ENCODE measurements around the gene MAP7D2.

The MAP7D2 gene

DNA sequence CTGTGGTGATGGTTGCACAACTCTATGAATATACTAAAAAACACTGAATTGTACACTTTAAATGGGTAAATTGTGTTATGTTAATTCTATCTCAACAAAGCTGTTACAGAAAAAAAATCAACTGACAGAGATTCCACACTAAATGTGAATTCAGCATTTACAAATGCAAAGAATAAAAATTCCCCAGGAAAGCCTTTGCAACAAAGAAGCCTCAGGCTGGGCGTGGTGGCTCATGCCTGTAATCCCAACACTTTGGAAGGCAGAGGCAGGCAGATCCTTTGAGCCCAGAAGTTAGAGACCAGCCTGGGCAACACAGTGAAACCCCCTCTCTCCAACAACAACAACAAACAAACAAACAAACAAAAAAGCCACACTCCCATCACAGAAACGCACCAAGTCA lies 134.8 kb downstream of the MAP7D2 start:
- H3K4me3 ChIP-seq (ENCODE audit: low read length) = no peak overlapping the region
- DNase-seq (ENCODE audit: low read depth) = no peak
- TF ChIP-seq, protein P1, sequence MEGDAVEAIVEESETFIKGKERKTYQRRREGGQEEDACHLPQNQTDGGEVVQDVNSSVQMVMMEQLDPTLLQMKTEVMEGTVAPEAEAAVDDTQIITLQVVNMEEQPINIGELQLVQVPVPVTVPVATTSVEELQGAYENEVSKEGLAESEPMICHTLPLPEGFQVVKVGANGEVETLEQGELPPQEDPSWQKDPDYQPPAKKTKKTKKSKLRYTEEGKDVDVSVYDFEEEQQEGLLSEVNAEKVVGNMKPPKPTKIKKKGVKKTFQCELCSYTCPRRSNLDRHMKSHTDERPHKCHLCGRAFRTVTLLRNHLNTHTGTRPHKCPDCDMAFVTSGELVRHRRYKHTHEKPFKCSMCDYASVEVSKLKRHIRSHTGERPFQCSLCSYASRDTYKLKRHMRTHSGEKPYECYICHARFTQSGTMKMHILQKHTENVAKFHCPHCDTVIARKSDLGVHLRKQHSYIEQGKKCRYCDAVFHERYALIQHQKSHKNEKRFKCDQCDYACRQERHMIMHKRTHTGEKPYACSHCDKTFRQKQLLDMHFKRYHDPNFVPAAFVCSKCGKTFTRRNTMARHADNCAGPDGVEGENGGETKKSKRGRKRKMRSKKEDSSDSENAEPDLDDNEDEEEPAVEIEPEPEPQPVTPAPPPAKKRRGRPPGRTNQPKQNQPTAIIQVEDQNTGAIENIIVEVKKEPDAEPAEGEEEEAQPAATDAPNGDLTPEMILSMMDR (conservative IDR thresholded peaks at IDR 0.05; ENCODE audit: low read length) = no peak

DNA sequence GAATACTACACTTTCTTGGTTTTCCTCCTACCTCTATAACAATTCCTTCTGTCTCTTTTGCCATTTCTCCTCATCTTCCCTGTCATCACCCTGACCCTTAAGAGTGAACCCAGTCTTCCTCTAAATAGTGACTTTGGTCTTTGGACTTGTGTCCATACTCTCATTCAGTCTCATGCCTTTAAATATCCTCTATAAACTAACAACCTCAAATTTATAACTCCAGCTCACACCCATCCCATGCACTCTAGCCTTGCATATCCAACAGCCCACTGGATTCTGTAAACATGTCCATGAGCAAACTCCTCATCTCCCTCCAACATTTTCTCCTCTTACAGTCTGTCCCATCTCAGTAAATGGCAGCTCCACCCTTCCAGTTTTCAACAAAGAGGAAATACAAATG lies 140.9 kb downstream of the MAP7D2 start:
- TF ChIP-seq, protein P1 (conservative IDR thresholded peaks at IDR 0.05; ENCODE audit: low read length) = no peak
- DNase-seq (ENCODE audit: low read depth) = no peak
- no peak overlapping the region for H3K4me3 ChIP-seq (ENCODE audit: low read length)

DNA sequence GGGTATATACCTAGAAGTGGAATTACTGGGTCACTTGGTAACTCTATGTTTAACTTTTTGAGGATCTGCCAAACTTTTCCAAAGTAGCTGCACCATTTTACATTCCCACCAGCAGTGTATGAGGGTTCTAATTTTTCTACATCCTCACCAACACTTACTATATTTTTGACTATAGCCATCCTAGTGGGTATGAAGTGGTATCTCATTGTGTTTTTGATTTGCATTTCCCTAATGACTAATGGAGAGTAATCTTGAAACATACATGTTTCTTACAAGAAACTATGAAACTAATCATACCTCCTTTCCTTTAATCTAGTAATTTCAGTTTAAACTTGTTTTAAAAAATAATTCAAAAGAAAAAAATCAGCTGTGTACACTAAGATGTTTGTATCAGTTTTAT lies 143.7 kb downstream of the MAP7D2 start:
- no peak for DNase-seq (ENCODE audit: low read depth)
- no peak overlapping the region for H3K4me3 ChIP-seq (ENCODE audit: low read length)
- TF ChIP-seq, protein P1 (conservative IDR thresholded peaks at IDR 0.05; ENCODE audit: low read length) = no peak

DNA sequence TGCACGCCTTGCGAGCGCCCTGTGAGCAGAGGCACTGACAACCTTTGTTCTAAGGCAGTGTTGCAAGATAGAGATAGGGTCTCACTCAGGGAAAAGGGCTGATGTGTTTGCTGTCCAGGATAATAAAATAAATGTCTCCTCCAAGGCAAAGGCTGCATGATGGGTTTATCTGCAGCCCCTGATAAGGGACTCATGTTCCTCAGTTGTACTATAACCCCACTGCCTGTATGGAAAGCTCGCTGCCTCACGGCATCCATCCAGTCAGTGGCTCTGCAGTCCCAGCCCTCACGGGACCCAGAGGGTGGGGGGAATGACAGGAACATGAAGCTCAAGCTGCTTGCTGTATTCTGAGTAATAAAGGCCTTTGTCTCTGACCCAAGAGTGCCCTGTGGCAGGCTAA lies 148.4 kb downstream of the MAP7D2 start:
- DNase-seq (ENCODE audit: low read depth) = no peak
- TF ChIP-seq, protein P1 (conservative IDR thresholded peaks at IDR 0.05; ENCODE audit: low read length) = no peak
- H3K4me3 ChIP-seq (ENCODE audit: low read length) = no peak overlapping the region

DNA sequence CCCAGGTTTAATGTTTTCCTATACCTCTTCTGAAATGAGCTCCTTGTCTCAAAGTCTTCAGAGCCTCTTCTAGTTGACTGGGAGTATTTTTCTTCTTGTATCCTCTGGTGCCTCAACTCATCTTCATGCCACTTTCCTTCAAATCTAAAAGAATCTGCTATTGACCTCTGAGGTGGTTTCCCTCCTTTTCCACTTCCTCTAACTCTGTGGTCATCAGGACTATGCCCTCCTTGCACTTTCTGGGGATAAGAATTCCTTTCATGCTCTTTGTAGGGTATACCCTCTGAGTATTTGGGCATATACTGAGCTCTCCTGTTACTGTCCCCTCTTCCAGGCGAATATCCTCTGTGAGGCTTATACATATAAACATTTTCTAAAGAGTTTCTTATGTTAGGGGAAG lies 150.7 kb downstream of the MAP7D2 start:
- TF ChIP-seq, protein P1 (conservative IDR thresholded peaks at IDR 0.05; ENCODE audit: low read length) = no peak
- no peak for DNase-seq (ENCODE audit: low read depth)

DNA sequence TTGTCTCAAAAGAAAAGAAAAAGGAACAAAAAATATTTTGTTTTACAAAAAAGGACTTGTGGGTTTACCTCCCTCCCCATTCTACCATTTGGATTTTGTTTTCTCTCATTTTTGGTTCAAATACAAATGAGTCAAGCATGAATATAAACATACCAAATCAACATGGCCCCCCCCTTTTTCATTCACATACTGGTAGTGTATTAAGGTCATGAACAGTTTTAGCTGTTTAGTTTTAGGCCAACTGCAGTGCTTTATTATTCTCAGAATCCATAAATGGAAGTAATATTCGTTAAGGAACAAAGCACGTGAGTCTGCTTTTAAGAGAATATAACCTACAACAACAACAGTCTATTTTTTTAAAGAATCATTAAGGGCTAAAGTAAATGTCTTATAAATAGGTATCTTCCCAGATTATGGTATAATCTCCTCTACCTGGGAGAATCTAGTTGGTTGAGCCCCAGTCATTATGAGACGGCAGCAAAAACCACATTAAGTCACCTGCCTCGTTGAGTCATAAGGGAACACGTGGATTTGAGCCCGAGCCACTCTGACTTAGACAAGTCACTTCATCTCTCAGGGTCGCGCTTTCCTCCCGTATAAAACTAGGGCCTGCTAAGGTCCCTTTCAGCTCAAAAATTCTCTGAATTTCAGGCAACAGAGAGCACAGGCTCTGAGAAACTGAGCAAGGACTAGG lies 152.5 kb downstream of the MAP7D2 start:
- TF ChIP-seq, protein P1 (conservative IDR thresholded peaks at IDR 0.05; ENCODE audit: low read length) = no peak
- H3K4me3 ChIP-seq (ENCODE audit: low read length) = no peak overlapping the region
- no peak for DNase-seq (ENCODE audit: low read depth)

More for the DNA sequence above, 150.7 kb downstream of the MAP7D2 start:
- H3K4me3 ChIP-seq (ENCODE audit: low read length) = no peak overlapping the region

DNA sequence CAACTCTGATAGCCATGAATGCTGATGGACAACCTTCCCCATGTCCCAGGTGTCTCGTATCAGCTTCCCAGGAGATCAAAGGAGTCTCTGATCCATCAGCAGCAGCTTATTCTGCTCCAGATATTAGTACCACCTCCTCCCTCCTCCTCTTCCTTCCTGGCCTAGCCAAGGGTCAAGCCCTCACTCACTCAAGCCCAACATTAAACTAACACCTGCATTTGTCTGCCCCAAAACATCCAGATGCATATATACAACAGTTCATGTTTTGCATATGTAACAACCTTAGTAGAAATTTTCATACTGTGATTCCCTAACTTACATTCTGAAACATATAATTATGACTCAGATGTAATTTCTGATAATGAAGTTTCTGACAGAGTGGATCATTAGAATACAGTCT lies 155.8 kb downstream of the MAP7D2 start:
- no peak overlapping the region for H3K4me3 ChIP-seq (ENCODE audit: low read length)
- TF ChIP-seq, protein P1 (conservative IDR thresholded peaks at IDR 0.05; ENCODE audit: low read length) = no peak
- no peak for DNase-seq (ENCODE audit: low read depth)

Measured in AG10803 (cell line).